HEK293 (cell line): ENCODE measurements around the gene NTMT1.
A peak's percentile ranks its signal among the peaks of the same experiment; 100 is the strongest.

Source experiments
- CTCF ChIA-PET: fragments of 350-600 bp; formaldehyde crosslinking; extraction: SDS; loops from one replicate; lab custom pipeline; 2021; ENCODE audit warnings: antibody characterized with exemption; lab: Yijun Ruan, JAX
- POLR2A ChIA-PET: fragments of 300-600 bp; formaldehyde crosslinking; extraction: SDS; loops from one replicate; lab custom pipeline; 2020; ENCODE audit warnings: antibody characterized with exemption, inconsistent platforms; lab: Yijun Ruan, JAX
- H3K27ac ChIP-seq: fragments of 200-500 bp; sonication (Bioruptor generic); 2 replicates; pipeline ENCODE4 v1.5.1; 2014; ENCODE audit warnings: low read depth, low read length, control low read depth, inconsistent platforms; ENCODE audit errors: extremely low read depth
- H3K36me3 ChIP-seq, 2 experiments: fragments of 200-500 bp in 1 of 2; sonication (Bioruptor generic) in 1 of 2; 1 replicate in 1 of 2; 2 replicates in 1 of 2; pipeline ENCODE4 v1.5.1; 2014 to 2017; ENCODE audit warnings: inconsistent platforms in 2 of 2, low read length in 2 of 2; ENCODE audit not compliant: control insufficient read depth in 2 of 2, insufficient read depth in 1 of 2
- H3K4me1 ChIP-seq: fragments of 200-500 bp; sonication (Bioruptor generic); 2 replicates; pipeline ENCODE4 v1.5.1; 2014; ENCODE audit warnings: mild to moderate bottlenecking, low read length, inconsistent platforms; ENCODE audit not compliant: control insufficient read depth, insufficient read depth
- H3K4me3 ChIP-seq: 2 replicates; pipeline ENCODE4 v1.5.1; 2011; ENCODE audit warnings: low read depth, mild to moderate bottlenecking, control low read depth, low read length, moderate library complexity
- H3K9me3 ChIP-seq: fragments of 200-500 bp; sonication (Bioruptor generic); 2 replicates; pipeline ENCODE4 v1.5.1; 2014; ENCODE audit warnings: low read depth, low read length, inconsistent platforms; ENCODE audit not compliant: control insufficient read depth, insufficient read depth
- FEZF1 ChIP-seq: fragments of 450-650 bp; formaldehyde crosslinking; IDR thresholded peaks from 2 replicates; pipeline ENCODE4 v1.5.1; 2016; ENCODE audit warnings: missing biosample characterization, missing genetic modification characterization
- HOXC10 ChIP-seq: sonication (generic); formaldehyde crosslinking; IDR thresholded peaks from 2 replicates; pipeline ENCODE4 v1.8.1; 2023; ENCODE audit warnings: mild to moderate bottlenecking, missing genetic modification reagents
- SP3 ChIP-seq: fragments of 450-650 bp; formaldehyde crosslinking; IDR thresholded peaks from 2 replicates; pipeline ENCODE4 v1.5.1; 2016; ENCODE audit warnings: missing biosample characterization, missing genetic modification characterization
- WT1 ChIP-seq: fragments of 450-650 bp; formaldehyde crosslinking; IDR thresholded peaks from 2 replicates; pipeline ENCODE4 v1.5.1; 2016; ENCODE audit warnings: missing biosample characterization, missing genetic modification characterization
- ZBTB20 ChIP-seq: fragments of 450-650 bp; formaldehyde crosslinking; IDR thresholded peaks from 2 replicates; pipeline ENCODE4 v1.5.1; 2016; ENCODE audit warnings: missing biosample characterization, missing genetic modification characterization
- ZBTB21 ChIP-seq: fragments of 450-650 bp; formaldehyde crosslinking; IDR thresholded peaks from 2 replicates; pipeline ENCODE4 v1.5.1; 2017; ENCODE audit warnings: missing biosample characterization, missing genetic modification characterization
- ZFP37 ChIP-seq: fragments of 450-650 bp; formaldehyde crosslinking; IDR thresholded peaks from 2 replicates; pipeline ENCODE4 v1.5.1; 2016; ENCODE audit warnings: missing biosample characterization, missing genetic modification characterization
- ZIC2 ChIP-seq: fragments of 450-650 bp; formaldehyde crosslinking; IDR thresholded peaks from 2 replicates; pipeline ENCODE4 v1.5.1; 2016; ENCODE audit warnings: missing biosample characterization, missing genetic modification characterization
- ZNF146 ChIP-seq: fragments of 450-650 bp; formaldehyde crosslinking; IDR thresholded peaks from 2 replicates; pipeline ENCODE4 v1.5.1; 2016; ENCODE audit warnings: missing biosample characterization, missing genetic modification characterization
- ZNF341 ChIP-seq: fragments of 450-650 bp; formaldehyde crosslinking; IDR thresholded peaks from 2 replicates; pipeline ENCODE4; 2016; ENCODE audit warnings: low read depth, missing biosample characterization, missing genetic modification characterization
- ZNF366 ChIP-seq: fragments of 450-650 bp; formaldehyde crosslinking; conservative IDR thresholded peaks from 2 replicates; pipeline ENCODE4 v1.5.1; 2016; ENCODE audit warnings: missing biosample characterization, missing genetic modification characterization
- ZNF548 ChIP-seq: fragments of 450-650 bp; formaldehyde crosslinking; IDR thresholded peaks from 2 replicates; pipeline ENCODE4 v1.5.1; 2016; ENCODE audit warnings: missing biosample characterization, missing genetic modification characterization
- ZNF626 ChIP-seq: fragments of 450-650 bp; sonication (Bioruptor Pico); formaldehyde crosslinking; IDR thresholded peaks from 2 replicates; pipeline ENCODE4 v1.5.1; 2018; ENCODE audit warnings: missing biosample characterization, missing genetic modification characterization, inconsistent platforms
- ZNF658 ChIP-seq: fragments of 450-650 bp; formaldehyde crosslinking; IDR thresholded peaks from 2 replicates; pipeline ENCODE4; 2016; ENCODE audit warnings: missing biosample characterization, missing genetic modification characterization
- ZNF768 ChIP-seq: fragments of 450-650 bp; formaldehyde crosslinking; IDR thresholded peaks from 2 replicates; pipeline ENCODE4 v1.5.1; 2018; ENCODE audit warnings: missing biosample characterization, mild to moderate bottlenecking, missing genetic modification characterization
- ZSCAN16 ChIP-seq: fragments of 450-650 bp; formaldehyde crosslinking; IDR thresholded peaks from 2 replicates; pipeline ENCODE4 v1.5.1; 2016; ENCODE audit warnings: missing biosample characterization, missing genetic modification characterization
- TF ChIP-seq, protein P1 (sequence below): fragments of 450-650 bp; formaldehyde crosslinking; IDR thresholded peaks from 2 replicates; pipeline ENCODE4 v1.5.1; 2016; ENCODE audit warnings: missing biosample characterization, missing genetic modification characterization
- TF ChIP-seq, protein P2 (sequence below): fragments of 450-650 bp; formaldehyde crosslinking; IDR thresholded peaks from 2 replicates; pipeline ENCODE4 v1.5.1; 2017; ENCODE audit warnings: missing biosample characterization, missing genetic modification characterization
- TF ChIP-seq, protein P3 (sequence below): fragments of 450-650 bp; formaldehyde crosslinking; IDR thresholded peaks from 2 replicates; pipeline ENCODE4 v1.5.1; 2016; ENCODE audit warnings: missing biosample characterization, missing genetic modification characterization
- TF ChIP-seq, protein P4 (sequence below): fragments of 450-650 bp; IDR thresholded peaks from 2 replicates; pipeline ENCODE4 v1.5.1; 2018; ENCODE audit warnings: missing biosample characterization, mild to moderate bottlenecking, missing genetic modification characterization
- TF ChIP-seq, protein P5 (sequence below): fragments of 450-650 bp; formaldehyde crosslinking; conservative IDR thresholded peaks from 2 replicates; pipeline ENCODE4 v1.5.1; 2016; ENCODE audit warnings: low read depth, missing biosample characterization, missing genetic modification characterization
- TF ChIP-seq, protein P6 (sequence below): fragments of 450-650 bp; formaldehyde crosslinking; IDR thresholded peaks from 2 replicates; pipeline ENCODE4 v1.5.1; 2016; ENCODE audit warnings: missing biosample characterization, missing genetic modification characterization, borderline replicate concordance

NTMT1 gene

DNA sequence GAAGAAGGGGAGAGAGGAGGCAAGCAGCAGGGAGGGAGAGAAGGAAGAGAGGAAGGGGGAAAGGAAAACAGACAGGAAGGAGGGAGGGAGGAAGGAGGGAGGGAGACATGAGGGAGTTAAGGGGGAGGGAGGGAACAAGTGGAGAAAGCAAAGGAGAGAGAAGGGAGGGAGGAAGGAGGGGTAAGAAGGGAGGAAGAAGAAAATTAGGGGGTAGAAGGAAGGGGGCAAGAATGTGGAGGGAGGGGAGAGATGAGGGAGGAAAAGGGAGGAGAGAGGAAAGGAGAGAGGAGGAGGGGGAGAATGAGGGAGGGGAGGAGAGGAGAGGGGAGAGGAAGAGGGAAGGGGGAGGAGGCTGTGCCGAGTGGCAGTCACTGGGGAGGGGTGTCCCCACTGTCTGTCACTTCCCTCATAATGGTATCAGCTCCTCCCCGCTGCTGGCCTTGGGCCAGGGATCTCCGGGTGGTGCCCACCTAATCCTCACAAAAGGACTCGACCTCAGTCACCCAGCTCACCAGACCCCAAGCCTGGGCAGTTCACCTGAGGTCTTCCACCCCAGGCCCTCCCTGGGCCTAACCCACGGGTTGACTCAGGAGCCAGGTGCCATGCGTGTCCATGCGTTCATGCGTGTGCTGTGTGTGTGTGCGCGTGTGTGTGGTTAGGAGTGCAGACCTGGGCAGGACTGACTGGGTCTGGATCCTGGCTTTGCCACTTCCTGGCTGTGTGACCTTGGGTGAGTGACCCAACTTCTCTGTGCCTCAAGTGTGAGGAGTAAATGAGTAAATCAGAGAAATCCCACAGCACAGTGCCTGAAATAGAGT is 23.2 kb upstream of the NTMT1 start:
- Histone ChIP-seq H3K36me3 (no peaks in the 10 kb centered on the region), H3K27ac (no peak overlapping the region), H3K9me3 (no peaks in the 10 kb centered on the region), H3K4me3 (no peak overlapping the region), H3K4me1 (no peaks in the 10 kb centered on the region)
- POLR2A ChIA-PET = interaction anchor here (0.7 kb wide), 2 partner anchors 105 to 830 kb away, joined by 4 read pairs; no protein-coding TSS in a partner anchor
- CTCF ChIA-PET = interaction anchor here (0.6 to 1.2 kb wide), 6 partner anchors 7 to 235 kb away, joined by 3 to 5 read pairs (median 4); no protein-coding TSS in a partner anchor
- TF ChIP-seq, protein P1, sequence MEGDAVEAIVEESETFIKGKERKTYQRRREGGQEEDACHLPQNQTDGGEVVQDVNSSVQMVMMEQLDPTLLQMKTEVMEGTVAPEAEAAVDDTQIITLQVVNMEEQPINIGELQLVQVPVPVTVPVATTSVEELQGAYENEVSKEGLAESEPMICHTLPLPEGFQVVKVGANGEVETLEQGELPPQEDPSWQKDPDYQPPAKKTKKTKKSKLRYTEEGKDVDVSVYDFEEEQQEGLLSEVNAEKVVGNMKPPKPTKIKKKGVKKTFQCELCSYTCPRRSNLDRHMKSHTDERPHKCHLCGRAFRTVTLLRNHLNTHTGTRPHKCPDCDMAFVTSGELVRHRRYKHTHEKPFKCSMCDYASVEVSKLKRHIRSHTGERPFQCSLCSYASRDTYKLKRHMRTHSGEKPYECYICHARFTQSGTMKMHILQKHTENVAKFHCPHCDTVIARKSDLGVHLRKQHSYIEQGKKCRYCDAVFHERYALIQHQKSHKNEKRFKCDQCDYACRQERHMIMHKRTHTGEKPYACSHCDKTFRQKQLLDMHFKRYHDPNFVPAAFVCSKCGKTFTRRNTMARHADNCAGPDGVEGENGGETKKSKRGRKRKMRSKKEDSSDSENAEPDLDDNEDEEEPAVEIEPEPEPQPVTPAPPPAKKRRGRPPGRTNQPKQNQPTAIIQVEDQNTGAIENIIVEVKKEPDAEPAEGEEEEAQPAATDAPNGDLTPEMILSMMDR (tag by site-specific recombination) = no peak
- peak; percentile 86 for TF ChIP-seq ZNF341
- no peak for TF ChIP-seq ZSCAN16 (tag by site-specific recombination)
- 0 out of 2 replicates have a peak, but pooled peaks have one; percentile 5 for TF ChIP-seq ZNF146 (tag by site-specific recombination)
- TF ChIP-seq, protein P2, sequence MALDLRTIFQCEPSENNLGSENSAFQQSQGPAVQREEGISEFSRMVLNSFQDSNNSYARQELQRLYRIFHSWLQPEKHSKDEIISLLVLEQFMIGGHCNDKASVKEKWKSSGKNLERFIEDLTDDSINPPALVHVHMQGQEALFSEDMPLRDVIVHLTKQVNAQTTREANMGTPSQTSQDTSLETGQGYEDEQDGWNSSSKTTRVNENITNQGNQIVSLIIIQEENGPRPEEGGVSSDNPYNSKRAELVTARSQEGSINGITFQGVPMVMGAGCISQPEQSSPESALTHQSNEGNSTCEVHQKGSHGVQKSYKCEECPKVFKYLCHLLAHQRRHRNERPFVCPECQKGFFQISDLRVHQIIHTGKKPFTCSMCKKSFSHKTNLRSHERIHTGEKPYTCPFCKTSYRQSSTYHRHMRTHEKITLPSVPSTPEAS (tag by site-specific recombination) = 0 out of 2 replicates have a peak, but pooled peaks have one; percentile 11
- 0 out of 2 replicates have a peak, but pooled peaks have one; percentile 53 for TF ChIP-seq ZNF658 (tag by site-specific recombination)
- TF ChIP-seq ZBTB20 (tag by site-specific recombination) = no peak
- TF ChIP-seq HOXC10 (CRISPR knock-in tag) = no peak
- TF ChIP-seq ZNF626 (tag by site-specific recombination) = no peak
- TF ChIP-seq ZNF548 (tag by site-specific recombination) = 0 out of 2 replicates have a peak, but pooled peaks have one; percentile 19
- TF ChIP-seq ZIC2 (tag by site-specific recombination) = peak; percentile 12; the same call in 1 of the 2 replicates
- peak; percentile 98; the same call in 1 of the 2 replicates for TF ChIP-seq ZNF768 (tag by site-specific recombination)
- TF ChIP-seq, protein P3, sequence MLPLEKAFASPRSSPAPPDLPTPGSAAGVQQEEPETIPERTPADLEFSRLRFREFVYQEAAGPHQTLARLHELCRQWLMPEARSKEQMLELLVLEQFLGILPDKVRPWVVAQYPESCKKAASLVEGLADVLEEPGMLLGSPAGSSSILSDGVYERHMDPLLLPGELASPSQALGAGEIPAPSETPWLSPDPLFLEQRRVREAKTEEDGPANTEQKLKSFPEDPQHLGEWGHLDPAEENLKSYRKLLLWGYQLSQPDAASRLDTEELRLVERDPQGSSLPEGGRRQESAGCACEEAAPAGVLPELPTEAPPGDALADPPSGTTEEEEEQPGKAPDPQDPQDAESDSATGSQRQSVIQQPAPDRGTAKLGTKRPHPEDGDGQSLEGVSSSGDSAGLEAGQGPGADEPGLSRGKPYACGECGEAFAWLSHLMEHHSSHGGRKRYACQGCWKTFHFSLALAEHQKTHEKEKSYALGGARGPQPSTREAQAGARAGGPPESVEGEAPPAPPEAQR (tag by site-specific recombination) = 0 out of 2 replicates have a peak, but pooled peaks have one; percentile 38
- peak; percentile 98 for TF ChIP-seq WT1
- TF ChIP-seq SP3 (tag by site-specific recombination) = peak; percentile 23; the same call in 1 of the 2 replicates
- TF ChIP-seq, protein P4, sequence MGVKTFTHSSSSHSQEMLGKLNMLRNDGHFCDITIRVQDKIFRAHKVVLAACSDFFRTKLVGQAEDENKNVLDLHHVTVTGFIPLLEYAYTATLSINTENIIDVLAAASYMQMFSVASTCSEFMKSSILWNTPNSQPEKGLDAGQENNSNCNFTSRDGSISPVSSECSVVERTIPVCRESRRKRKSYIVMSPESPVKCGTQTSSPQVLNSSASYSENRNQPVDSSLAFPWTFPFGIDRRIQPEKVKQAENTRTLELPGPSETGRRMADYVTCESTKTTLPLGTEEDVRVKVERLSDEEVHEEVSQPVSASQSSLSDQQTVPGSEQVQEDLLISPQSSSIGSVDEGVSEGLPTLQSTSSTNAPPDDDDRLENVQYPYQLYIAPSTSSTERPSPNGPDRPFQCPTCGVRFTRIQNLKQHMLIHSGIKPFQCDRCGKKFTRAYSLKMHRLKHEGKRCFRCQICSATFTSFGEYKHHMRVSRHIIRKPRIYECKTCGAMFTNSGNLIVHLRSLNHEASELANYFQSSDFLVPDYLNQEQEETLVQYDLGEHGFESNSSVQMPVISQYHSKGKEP (tag by site-specific recombination) = no peak
- TF ChIP-seq, protein P5, sequence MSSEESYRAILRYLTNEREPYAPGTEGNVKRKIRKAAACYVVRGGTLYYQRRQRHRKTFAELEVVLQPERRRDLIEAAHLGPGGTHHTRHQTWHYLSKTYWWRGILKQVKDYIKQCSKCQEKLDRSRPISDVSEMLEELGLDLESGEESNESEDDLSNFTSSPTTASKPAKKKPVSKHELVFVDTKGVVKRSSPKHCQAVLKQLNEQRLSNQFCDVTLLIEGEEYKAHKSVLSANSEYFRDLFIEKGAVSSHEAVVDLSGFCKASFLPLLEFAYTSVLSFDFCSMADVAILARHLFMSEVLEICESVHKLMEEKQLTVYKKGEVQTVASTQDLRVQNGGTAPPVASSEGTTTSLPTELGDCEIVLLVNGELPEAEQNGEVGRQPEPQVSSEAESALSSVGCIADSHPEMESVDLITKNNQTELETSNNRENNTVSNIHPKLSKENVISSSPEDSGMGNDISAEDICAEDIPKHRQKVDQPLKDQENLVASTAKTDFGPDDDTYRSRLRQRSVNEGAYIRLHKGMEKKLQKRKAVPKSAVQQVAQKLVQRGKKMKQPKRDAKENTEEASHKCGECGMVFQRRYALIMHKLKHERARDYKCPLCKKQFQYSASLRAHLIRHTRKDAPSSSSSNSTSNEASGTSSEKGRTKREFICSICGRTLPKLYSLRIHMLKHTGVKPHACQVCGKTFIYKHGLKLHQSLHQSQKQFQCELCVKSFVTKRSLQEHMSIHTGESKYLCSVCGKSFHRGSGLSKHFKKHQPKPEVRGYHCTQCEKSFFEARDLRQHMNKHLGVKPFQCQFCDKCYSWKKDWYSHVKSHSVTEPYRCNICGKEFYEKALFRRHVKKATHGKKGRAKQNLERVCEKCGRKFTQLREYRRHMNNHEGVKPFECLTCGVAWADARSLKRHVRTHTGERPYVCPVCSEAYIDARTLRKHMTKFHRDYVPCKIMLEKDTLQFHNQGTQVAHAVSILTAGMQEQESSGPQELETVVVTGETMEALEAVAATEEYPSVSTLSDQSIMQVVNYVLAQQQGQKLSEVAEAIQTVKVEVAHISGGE = no peak
- TF ChIP-seq ZNF366 (tag by site-specific recombination) = peak; percentile 94
- no peak for TF ChIP-seq ZFP37
- TF ChIP-seq, protein P6, sequence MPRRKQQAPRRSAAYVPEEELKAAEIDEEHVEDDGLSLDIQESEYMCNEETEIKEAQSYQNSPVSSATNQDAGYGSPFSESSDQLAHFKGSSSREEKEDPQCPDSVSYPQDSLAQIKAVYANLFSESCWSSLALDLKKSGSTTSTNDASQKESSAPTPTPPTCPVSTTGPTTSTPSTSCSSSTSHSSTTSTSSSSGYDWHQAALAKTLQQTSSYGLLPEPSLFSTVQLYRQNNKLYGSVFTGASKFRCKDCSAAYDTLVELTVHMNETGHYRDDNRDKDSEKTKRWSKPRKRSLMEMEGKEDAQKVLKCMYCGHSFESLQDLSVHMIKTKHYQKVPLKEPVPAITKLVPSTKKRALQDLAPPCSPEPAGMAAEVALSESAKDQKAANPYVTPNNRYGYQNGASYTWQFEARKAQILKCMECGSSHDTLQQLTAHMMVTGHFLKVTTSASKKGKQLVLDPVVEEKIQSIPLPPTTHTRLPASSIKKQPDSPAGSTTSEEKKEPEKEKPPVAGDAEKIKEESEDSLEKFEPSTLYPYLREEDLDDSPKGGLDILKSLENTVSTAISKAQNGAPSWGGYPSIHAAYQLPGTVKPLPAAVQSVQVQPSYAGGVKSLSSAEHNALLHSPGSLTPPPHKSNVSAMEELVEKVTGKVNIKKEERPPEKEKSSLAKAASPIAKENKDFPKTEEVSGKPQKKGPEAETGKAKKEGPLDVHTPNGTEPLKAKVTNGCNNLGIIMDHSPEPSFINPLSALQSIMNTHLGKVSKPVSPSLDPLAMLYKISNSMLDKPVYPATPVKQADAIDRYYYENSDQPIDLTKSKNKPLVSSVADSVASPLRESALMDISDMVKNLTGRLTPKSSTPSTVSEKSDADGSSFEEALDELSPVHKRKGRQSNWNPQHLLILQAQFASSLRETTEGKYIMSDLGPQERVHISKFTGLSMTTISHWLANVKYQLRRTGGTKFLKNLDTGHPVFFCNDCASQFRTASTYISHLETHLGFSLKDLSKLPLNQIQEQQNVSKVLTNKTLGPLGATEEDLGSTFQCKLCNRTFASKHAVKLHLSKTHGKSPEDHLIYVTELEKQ (tag by site-specific recombination) = 0 out of 2 replicates have a peak, but pooled peaks have one; percentile 9
- TF ChIP-seq ZBTB21 (tag by site-specific recombination) = no peak
- TF ChIP-seq FEZF1 (tag by site-specific recombination) = no peak
